ENCODE measurements around the gene DTWD1. TPM values are rescaled to one million over a fixed set of nuclear protein-coding genes. Genes with fewer than 3 reads are reported as not detected.
"Not testable (repeated sequence)": the region's sequence is repeated elsewhere in the genome, so short reads cannot be mapped to it uniquely, and the experiment has no call there.

The DTWD1 gene, protein sequence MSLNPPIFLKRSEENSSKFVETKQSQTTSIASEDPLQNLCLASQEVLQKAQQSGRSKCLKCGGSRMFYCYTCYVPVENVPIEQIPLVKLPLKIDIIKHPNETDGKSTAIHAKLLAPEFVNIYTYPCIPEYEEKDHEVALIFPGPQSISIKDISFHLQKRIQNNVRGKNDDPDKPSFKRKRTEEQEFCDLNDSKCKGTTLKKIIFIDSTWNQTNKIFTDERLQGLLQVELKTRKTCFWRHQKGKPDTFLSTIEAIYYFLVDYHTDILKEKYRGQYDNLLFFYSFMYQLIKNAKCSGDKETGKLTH
- total RNA-seq: 24.9 and 25.8 TPM in 2 replicates

- Mint-ChIP-seq H3K9me3 (no peaks in the 10 kb centered on the region), H3K27ac (peak within 1 kb of the TSS; percentile 98), H3K27me3 (no peaks in the 10 kb centered on the region), H3K4me1 (peaks cover 38% of the 10 kb centered on the region), H3K36me3 (ENCODE audit: low read depth) (peaks cover 22% of the 10 kb centered on the region), H3K4me3 (peak within 1 kb of the TSS; percentile 97)
- peak; percentile 98 for DNase-seq
- intact Hi-C loops (cut with micrococcal nuclease): loop anchor here (1.0 to 10.0 kb wide), 12 partner anchors 334 to 1289 kb away; partner anchors contain the start of genes AP4E1, CEP152, COPS2 and DUT
Measured at GRCh38 chr15:49620658-49621368, at the start of gene DTWD1, which contains the start of gene FAM227B. DTWD1 (plus strand) TSS chr15:49621048; CDS start chr15:49625168, 4,120 bp downstream. FAM227B (minus strand) TSS chr15:49620818; CDS start chr15:49615171, 5,647 bp downstream.

DNA sequence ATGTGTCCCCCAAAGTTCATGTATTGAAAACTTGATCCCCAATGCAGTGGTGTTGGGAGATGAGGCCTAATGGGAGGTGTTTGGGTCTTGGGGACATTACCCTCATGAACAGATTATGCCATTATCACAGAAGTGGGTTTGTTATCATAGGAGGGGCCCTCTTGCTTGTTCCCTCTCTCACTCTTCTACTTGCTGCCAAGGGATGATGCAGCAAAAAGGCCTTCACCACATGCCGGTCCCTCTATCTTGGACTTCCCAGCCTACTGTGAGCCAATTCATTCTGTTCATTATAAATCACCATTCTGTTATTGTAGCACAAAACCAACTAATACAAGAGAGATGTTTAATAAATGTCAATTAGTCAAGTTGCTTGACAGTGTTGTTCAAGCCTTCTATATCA is 47.4 kb upstream of the DTWD1 start:
- intact Hi-C loops (cut with micrococcal nuclease): no loop called here
- H3K4me3 Mint-ChIP-seq: no peak overlapping the region
- H3K9me3 Mint-ChIP-seq: peaks cover 19% of the 10 kb centered on the region
- no peak for DNase-seq
- H3K36me3 Mint-ChIP-seq (ENCODE audit: low read depth): peaks cover 1% of the 10 kb centered on the region
- H3K27me3 Mint-ChIP-seq: no peaks in the 10 kb centered on the region
- peaks cover 2% of the 10 kb centered on the region for H3K4me1 Mint-ChIP-seq
- no peak overlapping the region for H3K27ac Mint-ChIP-seq

GRCh38 chr15:49589030-49589429 is 31.8 kb upstream of the DTWD1 start:
- Mint-ChIP-seq H3K27ac (no peak overlapping the region), H3K4me1 (peaks cover 2% of the 10 kb centered on the region), H3K27me3 (no peaks in the 10 kb centered on the region), H3K9me3 (peaks cover 7% of the 10 kb centered on the region), H3K36me3 (ENCODE audit: low read depth) (no peaks in the 10 kb centered on the region), H3K4me3 (no peak overlapping the region)
- intact Hi-C loops (cut with micrococcal nuclease): no loop called here
- no peak for DNase-seq

DNA sequence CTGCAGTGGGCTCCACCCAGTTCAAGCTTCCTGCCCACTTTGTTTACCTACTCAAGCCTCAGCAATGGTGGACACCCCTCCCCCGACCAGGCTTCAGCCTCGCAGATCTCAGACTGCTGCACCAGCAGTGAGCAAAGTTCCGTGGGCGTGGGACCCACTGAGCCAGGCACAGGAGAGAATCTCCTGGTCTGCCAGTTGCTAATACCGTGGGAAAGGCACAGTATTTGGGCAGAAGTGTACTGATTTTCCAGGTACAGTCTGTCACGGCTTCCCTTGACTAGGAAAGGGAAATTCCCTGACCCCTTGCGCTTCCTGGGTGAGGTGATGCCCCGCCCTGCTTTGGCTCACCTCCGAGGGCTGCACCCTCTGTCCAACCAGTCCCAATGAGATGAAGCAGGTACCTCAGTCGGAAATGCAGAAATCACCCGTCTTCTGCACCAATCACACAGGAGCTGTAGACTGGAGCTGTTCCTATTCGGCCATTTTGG is 28.0 kb upstream of the DTWD1 start:
- intact Hi-C loops (cut with micrococcal nuclease); H3K27me3 Mint-ChIP-seq; DNase-seq; H3K36me3 Mint-ChIP-seq (ENCODE audit: low read depth); H3K4me1 Mint-ChIP-seq; H3K27ac Mint-ChIP-seq; H3K4me3 Mint-ChIP-seq: not testable (repeated sequence)
- H3K9me3 Mint-ChIP-seq: peaks cover 25% of the 10 kb centered on the region

DNA sequence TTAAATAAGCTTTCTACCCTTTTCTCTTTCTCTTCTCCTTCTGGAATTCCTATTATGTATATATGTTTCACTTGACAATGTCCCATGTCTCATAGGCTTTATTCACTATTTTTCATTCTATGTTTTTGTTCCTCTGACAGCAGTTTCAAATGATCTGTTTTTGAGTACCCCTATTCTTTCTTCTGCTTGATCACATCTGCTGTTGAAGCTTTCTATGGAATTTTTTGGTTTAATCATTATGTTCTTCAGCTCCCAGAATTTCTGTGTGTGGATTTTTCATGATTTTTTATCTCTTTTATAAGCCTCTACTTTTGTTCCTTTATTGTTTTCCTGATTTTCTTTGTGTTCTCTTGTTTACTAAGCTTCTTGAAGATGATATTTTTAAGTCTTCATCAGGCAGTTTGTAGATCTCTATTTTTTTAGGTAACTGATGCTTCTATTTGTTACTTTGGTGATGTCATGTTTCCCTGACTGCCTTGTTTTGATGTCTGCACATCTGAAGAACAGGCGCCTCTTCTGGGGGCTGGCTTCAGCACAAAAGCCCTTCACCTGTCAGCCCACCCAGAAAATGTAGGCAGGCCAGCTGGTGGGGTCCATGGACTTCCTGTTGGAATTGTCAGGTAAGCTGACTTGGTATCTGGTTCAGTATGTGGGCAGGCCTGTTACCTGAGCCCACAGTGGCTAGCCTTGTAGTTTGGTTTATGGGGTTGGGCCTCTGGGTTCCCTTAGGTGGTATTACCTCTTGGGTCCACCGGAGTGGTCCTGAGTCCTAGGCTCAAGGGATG is 16.0 kb upstream of the DTWD1 start:
- H3K36me3 Mint-ChIP-seq (ENCODE audit: low read depth): peaks cover 2% of the 10 kb centered on the region
- H3K9me3 Mint-ChIP-seq: peaks cover 24% of the 10 kb centered on the region
- no peak overlapping the region for H3K4me3 Mint-ChIP-seq
- intact Hi-C loops (cut with micrococcal nuclease): no loop called here
- H3K27me3 Mint-ChIP-seq: no peaks in the 10 kb centered on the region
- H3K27ac Mint-ChIP-seq: no peak overlapping the region
- no peaks in the 10 kb centered on the region for H3K4me1 Mint-ChIP-seq
- DNase-seq: no peak

DNA sequence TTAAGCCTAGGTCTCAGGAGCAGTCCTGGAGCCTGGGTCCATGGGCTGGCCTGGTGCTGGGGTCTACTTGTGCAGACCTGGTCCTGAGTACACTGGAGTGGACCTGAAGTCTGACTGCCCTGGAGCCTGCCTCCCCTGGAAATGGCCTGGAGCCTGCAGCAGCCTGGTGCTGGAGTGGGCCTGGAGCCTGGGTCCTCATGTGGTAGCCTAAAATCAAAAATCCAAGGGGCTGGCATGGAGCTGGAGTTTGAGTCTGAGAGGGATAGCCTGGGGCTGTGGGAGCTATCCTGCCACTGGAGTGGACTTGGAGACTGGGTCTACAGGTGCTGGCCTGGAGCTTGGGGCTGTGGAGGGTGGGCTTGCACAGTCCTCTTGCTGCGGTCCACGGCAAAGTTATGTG is 15.3 kb upstream of the DTWD1 start:
- no peaks in the 10 kb centered on the region for H3K27me3 Mint-ChIP-seq
- no peaks in the 10 kb centered on the region for H3K4me1 Mint-ChIP-seq
- intact Hi-C loops (cut with micrococcal nuclease): no loop called here
- H3K9me3 Mint-ChIP-seq: peaks cover 24% of the 10 kb centered on the region
- H3K4me3 Mint-ChIP-seq: no peak overlapping the region
- H3K27ac Mint-ChIP-seq: no peak overlapping the region
- DNase-seq: no peak
- H3K36me3 Mint-ChIP-seq (ENCODE audit: low read depth): peaks cover 2% of the 10 kb centered on the region

GRCh38 chr15:49606594-49606993 is 14.3 kb upstream of the DTWD1 start:
- H3K9me3 Mint-ChIP-seq: peaks cover 21% of the 10 kb centered on the region
- H3K4me3 Mint-ChIP-seq: no peak overlapping the region
- H3K27me3 Mint-ChIP-seq: no peaks in the 10 kb centered on the region
- H3K36me3 Mint-ChIP-seq (ENCODE audit: low read depth): peaks cover 2% of the 10 kb centered on the region
- no peaks in the 10 kb centered on the region for H3K4me1 Mint-ChIP-seq
- intact Hi-C loops (cut with micrococcal nuclease): no loop called here
- no peak for DNase-seq
- no peak overlapping the region for H3K27ac Mint-ChIP-seq

DNA sequence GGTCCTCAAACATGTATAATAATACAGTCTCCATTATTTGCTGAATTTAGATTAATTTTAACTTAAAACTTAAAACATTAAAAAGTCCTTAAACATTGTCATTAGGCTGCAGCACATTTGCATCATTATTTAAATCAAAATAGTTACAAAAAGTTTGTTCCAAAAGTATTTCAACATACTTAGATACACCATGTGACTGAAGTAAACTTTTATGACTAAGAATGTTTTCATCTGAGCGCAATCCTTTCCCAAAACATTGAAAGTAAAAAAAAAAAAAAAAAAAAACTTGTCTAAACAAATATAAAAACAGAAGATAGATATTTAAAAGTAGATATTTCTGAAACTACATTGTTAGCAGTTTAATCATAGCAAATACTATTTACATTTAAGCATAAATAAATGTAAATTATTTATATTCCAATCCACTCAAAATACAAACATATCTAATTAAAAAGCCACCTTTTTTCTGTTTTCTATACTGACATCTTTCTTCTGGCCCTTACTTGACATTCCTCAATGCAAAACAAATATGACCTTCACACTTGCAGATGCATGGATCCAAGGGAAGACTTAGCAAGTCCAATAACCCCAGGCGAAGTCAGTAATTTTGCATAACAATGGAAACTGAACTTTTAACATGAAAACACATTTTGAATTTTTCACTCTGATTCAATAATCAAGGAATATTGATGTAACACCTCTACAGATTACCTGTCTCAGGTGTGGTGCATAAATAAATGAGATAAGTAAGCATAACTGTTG is 10.5 kb upstream of the DTWD1 start:
- H3K9me3 Mint-ChIP-seq: peaks cover 11% of the 10 kb centered on the region
- no peak overlapping the region for H3K27ac Mint-ChIP-seq
- no peak overlapping the region for H3K4me3 Mint-ChIP-seq
- H3K36me3 Mint-ChIP-seq (ENCODE audit: low read depth): peaks cover 6% of the 10 kb centered on the region
- H3K4me1 Mint-ChIP-seq: no peaks in the 10 kb centered on the region
- H3K27me3 Mint-ChIP-seq: no peaks in the 10 kb centered on the region
- no peak for DNase-seq
- intact Hi-C loops (cut with micrococcal nuclease): no loop called here

- DNase-seq; H3K36me3 Mint-ChIP-seq (ENCODE audit: low read depth); H3K4me3 Mint-ChIP-seq; H3K27ac Mint-ChIP-seq; H3K27me3 Mint-ChIP-seq; H3K4me1 Mint-ChIP-seq; intact Hi-C loops (cut with micrococcal nuclease): not testable (repeated sequence)
- H3K9me3 Mint-ChIP-seq: peaks cover 14% of the 10 kb centered on the region
Measured at GRCh38 chr15:49612240-49612639, 8.6 kb upstream of the DTWD1 start.

DNA sequence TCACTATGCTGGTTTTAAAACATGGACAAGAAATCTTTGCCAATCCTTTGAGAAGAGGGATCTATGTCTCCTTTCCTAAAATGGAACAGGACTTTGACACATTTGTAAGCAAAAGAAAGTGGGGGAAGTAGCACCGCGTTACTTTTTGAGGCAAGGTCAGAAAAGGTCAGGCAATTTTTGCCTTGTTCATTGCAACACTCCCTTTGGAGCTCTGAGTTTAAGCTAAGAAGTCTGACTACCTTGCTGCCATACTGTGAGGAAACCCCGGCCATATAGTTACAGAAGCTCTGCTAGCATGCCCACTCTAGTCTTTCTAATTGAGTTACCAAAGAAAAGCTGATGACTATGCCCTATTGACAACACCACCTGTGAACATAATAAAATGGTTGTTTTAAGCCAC is 1.6 kb upstream of the DTWD1 start:
- Mint-ChIP-seq H3K4me3 (peak overlapping the region; percentile 9), H3K27ac (no peak overlapping the region), H3K4me1 (peaks cover 36% of the 10 kb centered on the region), H3K36me3 (ENCODE audit: low read depth) (peaks cover 16% of the 10 kb centered on the region), H3K27me3 (no peaks in the 10 kb centered on the region), H3K9me3 (peaks cover 7% of the 10 kb centered on the region)
- intact Hi-C loops (cut with micrococcal nuclease): no loop called here
- DNase-seq: no peak

GRCh38 chr15:49620199-49620598 is 649 bp upstream of the DTWD1 start:
- intact Hi-C loops (cut with micrococcal nuclease): loop anchor here (1.0 to 10.0 kb wide), 12 partner anchors 333 to 1288 kb away; partner anchors contain the start of genes AP4E1, CEP152, COPS2 and DUT
- no peaks in the 10 kb centered on the region for H3K27me3 Mint-ChIP-seq
- no peak for DNase-seq
- H3K27ac Mint-ChIP-seq: peak overlapping the region; percentile 98
- peak overlapping the region; percentile 97 for H3K4me3 Mint-ChIP-seq
- peaks cover 18% of the 10 kb centered on the region for H3K36me3 Mint-ChIP-seq (ENCODE audit: low read depth)
- peaks cover 4% of the 10 kb centered on the region for H3K9me3 Mint-ChIP-seq
- H3K4me1 Mint-ChIP-seq: peaks cover 38% of the 10 kb centered on the region

DNA sequence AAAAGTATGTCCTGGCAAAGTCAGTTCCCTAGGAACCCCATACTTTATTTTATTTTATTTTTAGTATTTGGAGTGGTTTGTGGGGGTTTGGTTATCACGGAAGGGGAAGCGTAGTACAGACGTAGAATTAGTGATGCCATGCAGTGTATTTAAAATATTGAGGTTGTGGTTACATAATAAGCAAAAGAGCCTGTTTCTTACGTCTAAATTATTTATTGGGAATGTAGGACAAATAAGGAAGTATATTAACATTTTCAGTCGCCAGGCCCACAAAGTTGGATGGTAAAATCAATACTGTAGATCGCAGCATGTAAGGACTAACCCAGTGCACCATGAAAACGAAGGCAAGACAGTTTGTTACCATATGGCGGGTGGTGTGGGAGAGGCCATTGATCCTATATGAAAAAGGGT is 558 bp downstream of the DTWD1 start:
- intact Hi-C loops (cut with micrococcal nuclease): loop anchor here (2.0 to 10.0 kb wide), 10 partner anchors 334 to 1289 kb away; partner anchors contain the start of genes AP4E1, DUT, GABPB1 and GALK2
- Mint-ChIP-seq H3K27me3 (no peaks in the 10 kb centered on the region), H3K27ac (peak overlapping the region; percentile 98), H3K4me3 (peak overlapping the region; percentile 97), H3K9me3 (no peaks in the 10 kb centered on the region), H3K4me1 (peaks cover 38% of the 10 kb centered on the region), H3K36me3 (ENCODE audit: low read depth) (peaks cover 24% of the 10 kb centered on the region)
- DNase-seq: peak; percentile 66

GRCh38 chr15:49621887-49622286 is 1.0 kb downstream of the DTWD1 start:
- peaks cover 28% of the 10 kb centered on the region for H3K36me3 Mint-ChIP-seq (ENCODE audit: low read depth)
- peak overlapping the region; percentile 98 for H3K27ac Mint-ChIP-seq
- no peaks in the 10 kb centered on the region for H3K27me3 Mint-ChIP-seq
- intact Hi-C loops (cut with micrococcal nuclease): loop anchor here (2.0 to 10.0 kb wide), 10 partner anchors 335 to 1290 kb away; partner anchors contain the start of genes AP4E1, DUT, GABPB1 and GALK2
- no peaks in the 10 kb centered on the region for H3K9me3 Mint-ChIP-seq
- H3K4me3 Mint-ChIP-seq: peak overlapping the region; percentile 97
- DNase-seq: no peak
- H3K4me1 Mint-ChIP-seq: peaks cover 38% of the 10 kb centered on the region
